Epithelial cell of proximal tubule (primary cell): ENCODE data around the gene UBR4. TPM values are rescaled to one million over a fixed set of nuclear protein-coding genes. Genes with fewer than 3 reads are reported as not detected.

Experiments used
- DNase-seq: peaks from one replicate; pipeline ENCODE4 v3.0.0-alpha.2; 2011; ENCODE audit warnings: low read depth
- H3K4me3 ChIP-seq: 2 replicates; pipeline ENCODE4 v1.5.1; 2011; ENCODE audit warnings: low read depth, mild to moderate bottlenecking, low read length
- CTCF ChIP-seq: conservative IDR thresholded peaks from 2 replicates; pipeline ENCODE4 v1.5.1; 2012; ENCODE audit warnings: low read depth, mild to moderate bottlenecking, low read length
- total RNA-seq: library from RNA; depleted of rRNA; stranded (reverse); fragments of >200 nt; gene quantifications from 2 replicates; pipeline ENCODE4 v1.2.3, GENCODE V29; 2015

Gene UBR4
- total RNA-seq, 1 donor from 2014 or later: 78.3 TPM

GRCh38 chr1:19067912-19068638, 142.0 kb downstream of the UBR4 start:
- TF ChIP-seq CTCF: no peak
- DNase-seq: no peak
- H3K4me3 ChIP-seq: no peak overlapping the region

- no peak overlapping the region for H3K4me3 ChIP-seq
- no peak for TF ChIP-seq CTCF
- no peak for DNase-seq
Measured at GRCh38 chr1:19067182-19067911, 142.7 kb downstream of the UBR4 start.

GRCh38 chr1:19066874-19067181, 143.2 kb downstream of the UBR4 start:
- no peak for DNase-seq
- no peak overlapping the region for H3K4me3 ChIP-seq
- no peak for TF ChIP-seq CTCF

GRCh38 chr1:19066248-19066873, 143.7 kb downstream of the UBR4 start:
- no peak overlapping the region for H3K4me3 ChIP-seq
- no peak for DNase-seq
- no peak for TF ChIP-seq CTCF

- no peak for TF ChIP-seq CTCF
- no peak overlapping the region for H3K4me3 ChIP-seq
Measured at GRCh38 chr1:19065526-19066247, 144.4 kb downstream of the UBR4 start.

GRCh38 chr1:19064906-19065450, 145.1 kb downstream of the UBR4 start:
- TF ChIP-seq CTCF: no peak
- DNase-seq: no peak
- no peak overlapping the region for H3K4me3 ChIP-seq

More at GRCh38 chr1:19065526-19066247, 144.4 kb downstream of the UBR4 start:
- no peak for DNase-seq
